ENCODE results near the gene OR2F1.

OR2F1 gene

GRCh38 chr7:143945423-143945822, 9.2 kb upstream of the OR2F1 start:
- no peak overlapping the region for H3K27ac Mint-ChIP-seq
- DNase-seq = no peak
- peaks cover 19% of the 10 kb centered on the region for H3K9me3 Mint-ChIP-seq
- H3K4me3 Mint-ChIP-seq = no peak overlapping the region
- no peak for TF ChIP-seq CTCF (IDR thresholded peaks at IDR 0.05)
- peaks cover 4% of the 10 kb centered on the region for H3K27me3 Mint-ChIP-seq (ENCODE audit: low read depth, poor library complexity)
- H3K36me3 Mint-ChIP-seq (ENCODE audit: low read depth) = no peaks in the 10 kb centered on the region
- no peaks in the 10 kb centered on the region for H3K4me1 Mint-ChIP-seq

GRCh38 chr7:143947111-143947510, 7.5 kb upstream of the OR2F1 start:
- no peak for DNase-seq
- no peak overlapping the region for H3K27ac Mint-ChIP-seq
- no peak overlapping the region for H3K4me3 Mint-ChIP-seq
- H3K27me3 Mint-ChIP-seq (ENCODE audit: low read depth, poor library complexity) = peaks cover 4% of the 10 kb centered on the region
- H3K36me3 Mint-ChIP-seq (ENCODE audit: low read depth) = no peaks in the 10 kb centered on the region
- TF ChIP-seq CTCF (IDR thresholded peaks at IDR 0.05) = no peak
- H3K4me1 Mint-ChIP-seq = no peaks in the 10 kb centered on the region
- H3K9me3 Mint-ChIP-seq = peaks cover 22% of the 10 kb centered on the region

- Mint-ChIP-seq H3K4me1 (no peaks in the 10 kb centered on the region), H3K27me3 (ENCODE audit: low read depth, poor library complexity) (no peaks in the 10 kb centered on the region), H3K36me3 (ENCODE audit: low read depth) (no peaks in the 10 kb centered on the region)
Observed at GRCh38 chr7:143948733-143949132, 5.9 kb upstream of the OR2F1 start.

GRCh38 chr7:143953421-143953820, 1.2 kb upstream of the OR2F1 start:
- TF ChIP-seq CTCF (IDR thresholded peaks at IDR 0.05) = no peak
- H3K4me3 Mint-ChIP-seq = no peak overlapping the region
- H3K9me3 Mint-ChIP-seq = peaks cover 10% of the 10 kb centered on the region
- no peak for DNase-seq
- no peaks in the 10 kb centered on the region for H3K4me1 Mint-ChIP-seq
- no peak overlapping the region for H3K27ac Mint-ChIP-seq
- no peaks in the 10 kb centered on the region for H3K36me3 Mint-ChIP-seq (ENCODE audit: low read depth)
- H3K27me3 Mint-ChIP-seq (ENCODE audit: low read depth, poor library complexity) = peaks cover 10% of the 10 kb centered on the region

More at GRCh38 chr7:143948733-143949132, 5.9 kb upstream of the OR2F1 start:
- no peak for TF ChIP-seq CTCF (IDR thresholded peaks at IDR 0.05)
- H3K4me3 Mint-ChIP-seq = no peak overlapping the region
- H3K9me3 Mint-ChIP-seq = peaks cover 22% of the 10 kb centered on the region
- H3K27ac Mint-ChIP-seq = no peak overlapping the region
- DNase-seq = no peak

- TF ChIP-seq CTCF (IDR thresholded peaks at IDR 0.05) = no peak
- peaks cover 7% of the 10 kb centered on the region for H3K9me3 Mint-ChIP-seq
Observed at GRCh38 chr7:143954135-143954534, 509 bp upstream of the OR2F1 start.

GRCh38 chr7:143958781-143959180, 4.1 kb downstream of the OR2F1 start:
- no peak for TF ChIP-seq CTCF (IDR thresholded peaks at IDR 0.05)
- Mint-ChIP-seq H3K27me3 (ENCODE audit: low read depth, poor library complexity) (peaks cover 10% of the 10 kb centered on the region), H3K4me1 (no peaks in the 10 kb centered on the region), H3K4me3 (no peak overlapping the region), H3K36me3 (ENCODE audit: low read depth) (no peaks in the 10 kb centered on the region), H3K9me3 (no peaks in the 10 kb centered on the region), H3K27ac (no peak overlapping the region)
- no peak for DNase-seq

More at GRCh38 chr7:143954135-143954534, 509 bp upstream of the OR2F1 start:
- H3K36me3 Mint-ChIP-seq (ENCODE audit: low read depth) = no peaks in the 10 kb centered on the region
- no peaks in the 10 kb centered on the region for H3K4me1 Mint-ChIP-seq
- H3K4me3 Mint-ChIP-seq = no peak overlapping the region
- H3K27ac Mint-ChIP-seq = no peak overlapping the region
- DNase-seq = no peak
- peaks cover 10% of the 10 kb centered on the region for H3K27me3 Mint-ChIP-seq (ENCODE audit: low read depth, poor library complexity)
